ENCODE results near the gene ZAP70.

Gene ZAP70

DNA sequence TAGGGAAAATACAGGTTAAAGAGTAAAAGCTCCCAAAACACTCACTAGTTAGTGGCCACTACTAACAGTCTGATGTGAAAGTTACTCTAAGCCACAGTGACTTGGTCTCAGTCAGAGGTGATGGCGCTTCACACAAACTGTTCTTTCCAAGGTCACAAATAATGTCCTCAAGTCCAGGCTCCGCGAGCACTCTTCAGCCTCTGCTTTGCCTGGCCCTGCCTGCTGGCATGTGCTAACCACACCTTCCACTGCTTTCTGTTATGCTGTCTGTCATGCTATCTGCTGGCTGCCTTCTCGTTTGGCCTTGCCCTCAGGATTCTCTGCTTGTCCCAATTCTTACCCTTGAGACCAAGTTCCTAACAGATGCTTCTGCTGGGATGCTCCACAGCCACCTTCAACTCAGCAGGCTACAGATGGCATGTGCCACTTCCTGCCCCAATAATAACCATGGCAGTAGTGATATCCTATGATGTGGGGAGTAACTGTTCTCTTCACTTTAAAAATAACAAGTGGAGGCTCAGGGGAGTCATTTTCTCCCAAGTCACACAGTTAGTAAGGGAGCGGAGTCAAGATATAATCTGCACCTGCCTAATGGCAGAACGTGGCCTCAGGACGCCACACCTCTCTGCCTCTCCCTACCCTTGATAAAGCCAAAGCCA is 75.7 kb downstream of the ZAP70 start:
- no peak for DNase-seq (ENCODE audit: low read depth)

Measured in stimulated activated CD8-positive, alpha-beta memory T cell treated with anti-CD3 and anti-CD28 coated beads, Interleukin-15, amount 100 ng/mL, for 1 hour (primary cell).